ENCODE results near the gene ZNF783.

The ZNF783 gene

DNA sequence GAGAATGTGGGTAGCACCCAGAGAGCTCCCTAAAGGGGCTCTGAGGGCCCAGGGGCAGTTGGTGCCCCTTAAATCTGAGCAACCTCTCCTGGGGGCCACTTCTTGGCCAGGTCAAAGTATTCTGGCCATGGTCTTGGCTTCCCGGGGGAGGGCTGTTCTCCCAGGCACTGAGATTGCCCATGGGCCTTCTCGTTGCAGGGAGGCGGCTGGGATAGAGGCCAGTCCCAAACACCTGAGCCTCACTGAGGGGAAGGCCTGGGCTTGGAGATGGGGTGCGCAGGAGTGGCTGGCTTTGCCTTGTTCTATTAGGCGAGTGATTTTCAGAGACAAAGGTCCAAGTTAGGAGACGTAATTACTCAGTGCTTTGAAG lies 33.5 kb downstream of the ZNF783 start:
- H3K4me1 Mint-ChIP-seq, result peaks cover 20% of the 10 kb centered on the region
- no peak overlapping the region for H3K4me3 Mint-ChIP-seq
- H3K9me3 Mint-ChIP-seq, result no peaks in the 10 kb centered on the region
- no peak overlapping the region for H3K27ac Mint-ChIP-seq
- no peak for ATAC-seq
- DNase-seq (ENCODE audit: low spot score in 2 of 2), result no peak
- H3K36me3 Mint-ChIP-seq, result no peaks in the 10 kb centered on the region

DNA sequence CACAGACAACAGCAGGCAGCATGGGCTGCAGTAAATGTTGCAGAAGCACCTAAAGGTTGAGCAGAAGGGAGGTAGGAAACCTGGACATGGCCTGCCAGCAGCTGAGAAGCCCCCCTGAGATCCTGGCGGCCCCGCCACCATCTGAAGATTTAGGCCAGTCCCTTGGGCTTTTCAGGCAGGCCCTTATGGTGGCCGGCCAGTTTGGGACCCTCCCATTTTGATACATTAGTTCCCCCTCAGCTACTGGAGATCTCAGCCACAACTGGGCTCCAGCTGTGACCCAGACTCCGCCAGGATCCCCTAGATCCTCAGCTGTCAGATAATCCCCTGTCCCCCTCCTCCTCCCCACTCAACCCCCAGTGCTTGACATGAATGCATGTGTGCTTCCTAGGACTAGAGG lies 34.4 kb downstream of the ZNF783 start:
- DNase-seq (ENCODE audit: low spot score in 2 of 2), result no peak
- Mint-ChIP-seq H3K27ac (peak overlapping the region; percentile 48), H3K9me3 (no peaks in the 10 kb centered on the region), H3K4me3 (no peak overlapping the region), H3K4me1 (peaks cover 12% of the 10 kb centered on the region), H3K36me3 (no peaks in the 10 kb centered on the region)
- no peak for ATAC-seq

DNA sequence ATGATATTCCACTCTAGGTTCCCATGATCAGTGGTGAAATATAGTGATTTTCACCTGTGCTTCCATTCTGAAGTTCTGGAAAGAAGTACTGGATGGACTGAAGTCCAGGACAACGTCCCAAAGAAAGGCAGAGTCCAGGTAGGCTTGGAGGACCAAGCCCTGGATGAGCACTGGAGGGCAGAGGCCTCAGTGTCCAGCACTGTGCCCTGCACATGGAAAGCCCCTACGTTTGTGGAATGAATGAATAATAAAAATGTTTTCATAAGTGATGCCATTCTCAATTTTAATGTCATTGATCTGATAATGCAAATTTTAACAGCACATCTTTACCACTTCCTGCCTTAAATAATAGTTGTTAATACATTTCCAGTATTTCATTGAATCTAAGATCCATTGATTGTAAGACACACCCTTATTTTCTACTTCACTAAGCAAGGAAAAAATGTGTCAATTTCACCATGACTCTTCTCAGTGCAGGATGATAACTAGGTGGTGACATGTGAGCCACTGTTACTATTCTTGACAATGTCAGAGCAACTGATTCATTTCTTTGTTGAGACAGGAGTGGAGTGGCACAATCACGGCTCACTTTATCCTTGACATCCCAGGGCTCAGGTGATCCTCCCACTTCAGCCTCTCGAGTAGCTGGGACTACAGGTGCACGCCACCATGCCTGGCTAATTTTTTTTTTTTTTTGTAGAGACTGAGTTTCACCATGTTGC lies 35.2 kb downstream of the ZNF783 start:
- Mint-ChIP-seq H3K36me3 (no peaks in the 10 kb centered on the region), H3K27ac (peak overlapping the region; percentile 48), H3K9me3 (no peaks in the 10 kb centered on the region), H3K4me3 (no peak overlapping the region), H3K4me1 (peaks cover 12% of the 10 kb centered on the region)
- peak; percentile 80 for ATAC-seq
- no peak for DNase-seq (ENCODE audit: low spot score in 2 of 2)

DNA sequence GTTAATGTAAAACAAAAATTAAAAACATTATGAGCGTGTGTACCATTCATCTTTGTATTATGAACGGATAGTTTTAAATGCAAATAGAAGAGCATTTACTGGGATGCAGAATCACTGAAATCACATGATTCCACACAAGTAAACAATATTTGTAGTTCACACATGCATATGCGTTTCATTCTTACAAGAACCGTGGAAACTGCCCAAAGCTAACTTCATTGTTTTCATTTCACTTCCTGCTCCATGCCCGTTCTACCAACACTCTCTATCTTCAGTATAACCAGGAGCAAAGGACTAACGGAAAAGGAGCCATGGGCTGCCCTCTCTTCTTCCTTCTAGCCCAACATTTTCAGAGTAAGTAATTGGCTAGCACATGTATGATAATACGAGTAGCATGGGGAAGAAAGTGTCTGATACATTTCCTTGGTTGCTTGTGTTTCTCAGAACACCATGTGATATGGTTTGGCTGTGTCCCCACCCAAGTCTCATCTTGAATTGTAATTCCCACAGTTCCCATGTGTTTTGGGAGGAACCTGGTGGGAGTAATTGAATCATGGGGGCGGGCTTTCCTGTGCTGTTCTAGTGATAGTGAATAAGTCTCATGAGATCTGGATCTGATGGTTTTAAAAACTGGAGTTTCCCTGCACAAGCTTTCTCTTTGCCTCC lies 38.8 kb downstream of the ZNF783 start:
- H3K9me3 Mint-ChIP-seq, result no peaks in the 10 kb centered on the region
- peaks cover 12% of the 10 kb centered on the region for H3K4me1 Mint-ChIP-seq
- ATAC-seq (no peak), DNase-seq (ENCODE audit: low spot score in 2 of 2) (no peak)
- H3K4me3 Mint-ChIP-seq, result no peak overlapping the region
- no peak overlapping the region for H3K27ac Mint-ChIP-seq
- no peaks in the 10 kb centered on the region for H3K36me3 Mint-ChIP-seq

DNA sequence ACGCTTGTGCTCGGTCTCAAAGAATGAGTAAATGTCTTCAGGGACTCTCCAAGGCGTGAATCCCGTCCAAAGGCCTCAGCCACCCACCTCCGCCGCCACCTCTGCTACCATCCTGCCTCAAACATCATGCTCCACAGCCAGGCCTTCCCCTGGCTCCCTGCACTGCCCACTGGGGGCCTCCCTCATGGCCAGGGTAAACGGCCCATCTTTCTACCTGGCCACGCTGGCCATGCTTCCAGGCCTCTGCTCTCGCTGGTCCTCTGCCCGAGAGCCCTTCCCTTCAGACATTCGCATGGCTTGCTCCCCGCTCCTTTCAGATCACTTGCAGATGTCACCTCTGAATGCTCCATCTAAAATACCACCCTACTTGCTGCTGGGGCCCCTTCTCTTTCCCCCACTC lies 40.2 kb downstream of the ZNF783 start:
- Mint-ChIP-seq H3K27ac (no peak overlapping the region), H3K36me3 (no peaks in the 10 kb centered on the region), H3K4me3 (no peak overlapping the region), H3K9me3 (no peaks in the 10 kb centered on the region), H3K4me1 (peaks cover 8% of the 10 kb centered on the region)
- DNase-seq (ENCODE audit: low spot score in 2 of 2) (no peak), ATAC-seq (no peak)

DNA sequence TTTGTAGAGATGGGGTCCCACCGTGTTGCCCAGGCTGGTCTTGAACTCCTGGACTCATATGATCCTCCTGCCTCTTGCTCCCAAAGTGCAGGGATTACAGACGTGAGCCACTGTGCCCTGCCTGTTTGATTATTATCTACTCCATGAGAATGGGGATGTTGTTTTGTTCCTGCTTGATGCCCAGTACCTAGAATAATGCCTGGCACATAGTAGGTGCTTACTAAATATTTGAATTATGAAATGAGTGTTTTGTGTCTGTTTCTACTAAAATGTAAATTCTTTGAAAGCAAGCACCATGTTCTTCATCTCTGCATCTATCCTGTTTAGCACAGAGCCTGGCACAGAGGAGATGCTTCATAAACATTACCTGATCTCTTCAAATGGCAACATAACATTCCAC lies 40.9 kb downstream of the ZNF783 start:
- no peak overlapping the region for H3K27ac Mint-ChIP-seq
- no peak overlapping the region for H3K4me3 Mint-ChIP-seq
- peaks cover 3% of the 10 kb centered on the region for H3K4me1 Mint-ChIP-seq
- no peaks in the 10 kb centered on the region for H3K36me3 Mint-ChIP-seq
- H3K9me3 Mint-ChIP-seq, result no peaks in the 10 kb centered on the region
- no peak for ATAC-seq
- no peak for DNase-seq (ENCODE audit: low spot score in 2 of 2)

DNA sequence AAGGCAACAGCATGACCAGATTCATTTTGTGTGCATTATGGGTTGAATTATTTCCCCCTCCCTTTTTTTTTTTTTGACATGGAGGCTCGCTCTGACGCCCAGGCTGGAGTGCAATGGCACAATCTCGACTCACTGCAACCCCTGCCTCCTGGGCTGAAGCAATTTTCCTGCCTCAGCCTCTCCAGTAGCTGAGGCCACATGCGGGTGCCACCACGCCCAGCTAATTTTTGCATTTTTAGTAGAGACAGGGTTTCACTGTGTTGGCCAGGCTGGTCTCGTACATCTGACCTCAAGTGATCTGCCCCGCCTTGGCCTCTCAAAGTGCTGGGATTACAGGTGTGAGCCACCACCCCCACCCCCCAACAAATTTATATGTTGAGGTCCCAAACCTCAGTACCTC lies 42.0 kb downstream of the ZNF783 start:
- no peak for ATAC-seq

DNA sequence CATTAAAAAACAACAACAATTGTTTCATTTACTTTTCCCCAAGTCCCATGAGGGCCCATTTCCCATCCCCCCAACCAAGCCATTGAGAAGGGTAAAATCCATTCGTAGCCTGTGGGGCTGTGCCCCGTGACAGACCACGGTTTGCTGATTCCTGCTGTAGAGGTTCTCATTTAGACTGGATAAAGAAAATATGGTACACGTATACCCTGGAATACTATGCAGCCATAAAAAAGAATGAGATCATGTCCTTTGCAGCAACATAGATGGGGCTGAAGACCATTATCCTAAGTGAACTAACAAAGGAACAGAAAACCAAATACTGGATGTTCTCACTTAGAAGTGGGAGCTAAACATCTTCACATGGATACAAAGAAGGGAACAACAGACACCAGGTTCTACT lies 44.9 kb downstream of the ZNF783 start:
- DNase-seq (ENCODE audit: low spot score in 2 of 2) (no peak), ATAC-seq (no peak)
- Mint-ChIP-seq H3K27ac (no peak overlapping the region), H3K4me1 (no peaks in the 10 kb centered on the region), H3K36me3 (no peaks in the 10 kb centered on the region), H3K4me3 (no peak overlapping the region), H3K9me3 (peaks cover 3% of the 10 kb centered on the region)

More for the DNA sequence above, 42.0 kb downstream of the ZNF783 start:
- H3K4me3 Mint-ChIP-seq, result no peak overlapping the region
- H3K4me1 Mint-ChIP-seq, result no peaks in the 10 kb centered on the region
- no peaks in the 10 kb centered on the region for H3K36me3 Mint-ChIP-seq
- no peak overlapping the region for H3K27ac Mint-ChIP-seq
- H3K9me3 Mint-ChIP-seq, result no peaks in the 10 kb centered on the region
- DNase-seq (ENCODE audit: low spot score in 2 of 2), result no peak

DNA sequence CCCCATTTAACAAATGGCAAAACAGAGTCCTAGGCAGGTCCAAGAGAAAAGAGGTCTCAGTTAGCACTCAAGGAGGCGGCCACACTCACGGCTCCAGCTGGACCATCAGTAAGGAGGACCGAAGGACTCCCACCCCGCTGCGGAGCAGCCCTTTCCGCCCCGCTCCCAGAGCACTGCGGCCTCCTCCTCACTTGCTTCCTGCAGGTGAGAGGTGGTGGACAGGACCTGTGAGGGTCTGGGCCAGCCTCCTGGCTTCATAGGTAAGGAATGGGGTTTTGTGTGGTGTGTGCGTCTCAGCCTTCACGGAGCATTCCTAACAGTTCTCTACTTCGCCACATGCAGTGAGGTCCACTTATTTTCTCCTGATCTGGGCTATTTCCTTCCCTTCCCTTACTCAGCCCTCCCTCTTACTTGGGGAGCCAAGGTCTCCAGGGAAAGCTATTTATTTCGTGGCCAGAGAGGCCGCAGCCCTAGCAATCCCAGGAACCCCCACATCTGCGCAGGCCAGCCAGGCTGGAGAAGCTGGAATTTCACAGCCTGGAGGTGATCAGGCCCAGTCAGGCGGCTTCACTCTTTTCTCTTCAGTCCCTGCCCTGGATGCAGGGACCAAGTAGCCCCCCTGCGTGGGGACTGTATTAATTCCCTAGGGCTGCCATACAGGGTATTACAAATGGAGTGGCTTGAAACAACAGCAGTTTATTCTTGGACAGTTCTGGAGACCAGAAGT lies 45.9 kb downstream of the ZNF783 start:
- Mint-ChIP-seq H3K36me3 (no peaks in the 10 kb centered on the region), H3K27ac (no peak overlapping the region), H3K4me3 (no peak overlapping the region), H3K9me3 (peaks cover 3% of the 10 kb centered on the region), H3K4me1 (no peaks in the 10 kb centered on the region)
- DNase-seq (ENCODE audit: low spot score in 2 of 2) (no peak), ATAC-seq (no peak)

DNA sequence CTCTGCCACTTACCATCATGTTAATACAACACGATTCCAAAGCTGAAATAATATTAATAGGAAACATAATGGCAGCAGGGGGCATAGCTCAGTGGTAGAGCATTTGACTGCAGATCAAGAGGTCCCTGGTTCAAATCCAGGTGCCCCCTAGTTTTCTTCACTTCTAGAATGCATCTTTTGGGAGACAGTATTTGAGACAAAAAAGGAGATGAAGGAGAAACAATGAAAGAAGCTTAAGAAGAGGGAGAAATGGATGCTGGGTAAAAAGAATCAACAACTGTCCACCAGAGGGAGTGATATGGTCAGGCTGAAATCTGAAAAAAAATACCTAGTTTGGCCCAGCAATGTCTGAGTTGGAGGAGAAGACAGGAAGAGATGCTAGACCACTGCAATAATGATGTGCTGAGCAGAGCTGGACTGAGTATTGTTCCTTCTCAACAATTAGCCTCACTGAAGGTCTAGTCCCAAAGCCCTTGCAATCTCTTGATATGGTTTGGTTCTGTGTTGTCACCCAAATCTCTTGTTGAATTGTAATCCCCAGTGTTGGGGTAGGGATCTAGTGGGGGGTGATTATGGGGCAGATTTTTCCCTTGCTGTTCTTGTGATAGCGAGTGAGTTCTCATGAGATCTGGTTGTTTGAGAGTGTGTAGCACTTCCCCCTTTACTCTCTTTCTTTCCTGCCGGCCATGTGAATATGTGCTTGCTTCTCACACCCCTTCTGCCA lies 48.3 kb downstream of the ZNF783 start:
- peaks cover 3% of the 10 kb centered on the region for H3K9me3 Mint-ChIP-seq
- ATAC-seq (peak; percentile 66), DNase-seq (ENCODE audit: low spot score in 2 of 2) (peak in 1 of 2 donors; percentile 43)
- no peak overlapping the region for H3K4me3 Mint-ChIP-seq
- no peaks in the 10 kb centered on the region for H3K36me3 Mint-ChIP-seq
- no peak overlapping the region for H3K27ac Mint-ChIP-seq
- no peaks in the 10 kb centered on the region for H3K4me1 Mint-ChIP-seq

DNA sequence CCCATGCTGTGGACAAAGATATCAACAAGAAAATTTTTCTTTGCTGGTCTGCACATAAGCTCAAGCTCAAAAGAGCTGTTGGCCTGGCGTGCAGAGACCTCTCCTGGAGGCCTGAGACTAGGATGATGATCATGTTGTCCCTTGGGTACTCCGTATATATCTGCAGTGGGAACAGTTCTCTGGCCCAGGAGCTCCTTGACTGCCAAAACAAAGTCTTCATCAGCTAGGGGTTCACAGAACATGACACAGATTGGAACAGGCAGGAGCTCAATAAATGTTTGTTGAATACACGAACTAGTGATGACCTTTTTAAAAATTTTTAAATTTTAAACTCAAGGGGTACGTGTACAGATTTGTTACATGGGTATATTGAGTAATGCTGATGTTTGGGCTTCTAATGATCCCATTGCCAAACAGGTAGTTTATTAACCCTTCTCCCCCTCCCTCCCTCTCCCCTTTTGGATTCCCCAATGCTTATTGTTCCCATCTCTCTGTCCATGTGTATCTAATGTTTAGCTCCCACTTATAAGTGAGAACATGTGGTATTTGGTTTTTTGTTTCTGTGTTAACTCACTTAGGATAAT lies 49.1 kb downstream of the ZNF783 start:
- H3K9me3 Mint-ChIP-seq, result peaks cover 3% of the 10 kb centered on the region
- H3K4me1 Mint-ChIP-seq, result no peaks in the 10 kb centered on the region
- ATAC-seq (no peak), DNase-seq (ENCODE audit: low spot score in 2 of 2) (no peak)
- no peak overlapping the region for H3K4me3 Mint-ChIP-seq
- H3K36me3 Mint-ChIP-seq, result no peaks in the 10 kb centered on the region
- no peak overlapping the region for H3K27ac Mint-ChIP-seq

DNA sequence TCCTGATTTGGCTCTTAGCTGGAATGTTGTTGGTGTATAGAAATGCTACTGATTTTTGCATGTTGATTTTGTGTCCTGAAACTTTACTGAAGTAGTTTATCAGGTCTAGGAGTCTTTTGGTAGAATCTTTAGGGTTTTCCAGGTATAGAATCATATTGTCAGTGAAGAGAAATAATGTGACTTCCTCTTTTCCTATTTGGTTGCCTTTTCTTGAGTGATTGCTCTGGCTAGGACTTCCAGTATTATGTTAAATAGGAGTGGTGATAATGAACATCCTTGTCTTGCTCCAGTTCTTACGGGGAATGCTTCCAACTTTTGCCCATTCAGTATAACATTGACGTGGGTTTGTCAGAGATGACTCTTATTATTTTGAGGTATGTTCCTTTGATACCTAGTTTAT lies 52.0 kb downstream of the ZNF783 start:
- DNase-seq (ENCODE audit: low spot score in 2 of 2) (no peak), ATAC-seq (no peak)
- H3K4me3 Mint-ChIP-seq, result no peak overlapping the region
- no peaks in the 10 kb centered on the region for H3K36me3 Mint-ChIP-seq
- H3K27ac Mint-ChIP-seq, result peak overlapping the region; percentile 12
- peaks cover 5% of the 10 kb centered on the region for H3K4me1 Mint-ChIP-seq
- H3K9me3 Mint-ChIP-seq, result peaks cover 3% of the 10 kb centered on the region

DNA sequence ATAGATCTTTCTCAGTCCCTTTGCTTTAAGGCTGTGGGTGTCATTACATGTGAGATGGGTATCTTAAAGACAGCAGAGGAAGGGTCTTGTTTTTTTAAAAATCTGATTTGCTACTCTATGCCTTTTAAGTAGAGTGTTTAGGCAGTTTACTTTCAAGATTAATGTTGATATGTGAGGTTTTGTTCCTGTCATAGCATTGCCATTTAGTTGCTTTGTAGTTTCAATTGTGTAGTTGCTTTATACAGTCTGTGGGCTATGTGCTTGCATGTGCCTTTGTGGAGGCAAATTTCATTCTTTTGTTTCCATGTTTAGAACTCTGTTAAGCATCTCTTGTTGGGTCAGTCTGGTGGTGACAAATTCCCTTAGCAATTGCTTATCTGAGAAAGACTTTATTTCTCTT lies 54.6 kb downstream of the ZNF783 start:
- Mint-ChIP-seq H3K9me3 (no peaks in the 10 kb centered on the region), H3K36me3 (no peaks in the 10 kb centered on the region), H3K4me3 (no peak overlapping the region), H3K27ac (no peak overlapping the region), H3K4me1 (peaks cover 14% of the 10 kb centered on the region)
- no peak for ATAC-seq
- no peak for DNase-seq (ENCODE audit: low spot score in 2 of 2)

DNA sequence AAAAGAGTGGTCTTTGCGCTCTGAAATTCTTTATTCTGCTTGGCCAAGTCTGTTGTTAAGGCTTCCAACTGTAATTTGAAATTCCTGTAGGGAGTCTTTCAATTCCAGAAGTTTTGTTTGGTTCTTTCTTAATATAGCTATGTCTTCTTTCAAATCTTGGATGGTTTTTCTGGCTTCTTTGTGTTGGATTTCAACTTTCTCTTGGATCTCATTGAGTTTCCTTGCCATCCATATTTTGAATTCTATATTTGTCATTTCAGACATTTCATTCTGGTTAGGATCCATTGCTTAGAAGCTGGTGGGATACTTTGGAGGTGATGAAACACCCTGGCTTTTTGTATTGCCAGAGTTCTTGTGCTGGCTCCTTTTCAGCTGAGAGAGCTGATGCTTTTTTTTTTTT lies 55.5 kb downstream of the ZNF783 start:
- no peaks in the 10 kb centered on the region for H3K36me3 Mint-ChIP-seq
- H3K4me3 Mint-ChIP-seq, result no peak overlapping the region
- ATAC-seq (no peak), DNase-seq (ENCODE audit: low spot score in 2 of 2) (no peak)
- H3K4me1 Mint-ChIP-seq, result peaks cover 23% of the 10 kb centered on the region
- no peak overlapping the region for H3K27ac Mint-ChIP-seq
- H3K9me3 Mint-ChIP-seq, result peaks cover 2% of the 10 kb centered on the region

DNA sequence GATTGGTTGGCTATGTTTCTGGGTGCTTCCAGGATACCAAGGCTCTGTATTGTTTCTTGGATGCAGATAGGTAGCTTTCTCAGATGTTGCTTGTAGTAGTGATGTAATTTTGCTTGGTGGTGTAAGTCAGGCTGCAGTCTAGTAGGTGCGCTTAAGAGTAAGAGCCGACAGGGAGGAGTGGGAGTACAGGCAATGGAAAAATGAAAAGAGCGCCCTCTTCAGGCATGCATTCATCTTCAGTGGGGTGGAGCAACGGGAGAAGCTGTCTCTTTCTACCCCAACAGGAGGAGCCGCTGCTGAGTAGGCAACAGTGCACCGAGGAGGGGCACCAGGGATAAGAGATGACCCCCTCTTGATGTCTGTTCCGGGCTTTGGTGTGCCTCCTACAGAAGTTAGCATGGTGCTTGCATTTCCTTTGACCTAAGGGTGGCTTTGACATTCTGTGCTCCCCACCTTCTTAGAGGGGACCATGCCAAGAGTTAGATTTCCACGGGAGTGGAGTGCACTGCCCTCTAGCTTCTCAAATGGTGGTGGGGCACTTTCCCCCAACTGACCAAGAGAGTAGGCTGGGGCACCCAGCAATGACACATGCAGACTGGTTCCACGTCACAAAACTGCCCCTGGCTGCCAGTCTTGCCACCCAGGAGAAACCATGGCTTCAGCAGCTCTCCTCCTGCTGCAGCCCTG lies 56.1 kb downstream of the ZNF783 start:
- no peaks in the 10 kb centered on the region for H3K36me3 Mint-ChIP-seq
- peak; percentile 54 for ATAC-seq
- H3K4me3 Mint-ChIP-seq, result no peak overlapping the region

More for the DNA sequence above, 56.1 kb downstream of the ZNF783 start:
- Mint-ChIP-seq H3K4me1 (peaks cover 23% of the 10 kb centered on the region), H3K27ac (no peak overlapping the region), H3K9me3 (peaks cover 2% of the 10 kb centered on the region)
- no peak for DNase-seq (ENCODE audit: low spot score in 2 of 2)

Measured in stimulated activated effector memory CD8-positive, alpha-beta T cell treated with anti-CD3 and anti-CD28 coated beads, Interleukin-12 subunit alpha, Interleukin-12 subunit beta, amount 100 ng/mL, for 72 hours (primary cell).